ENCODE data around the gene NDUFS8.
A peak's percentile ranks its signal among the peaks of the same experiment; 100 is the strongest.

NDUFS8 gene

GRCh38 chr11:68010090-68011041 is 20.1 kb upstream of the NDUFS8 start, which contains the start of gene ALDH3B1:
ALDH3B1 (plus strand) TSS chr11:68010327; CDS start chr11:68015298, 4,971 bp downstream.
- no peak within 1 kb of the TSS for H4K5ac ChIP-seq (ENCODE audit: low read length)
- no peak within 1 kb of the TSS for H2BK5ac ChIP-seq (ENCODE audit: low read length)
- peak within 1 kb of the TSS; percentile 30 for H3K9ac ChIP-seq (ENCODE audit: low read length)
- no peak within 1 kb of the TSS for H3K23ac ChIP-seq (ENCODE audit: low read length)
- H3K27me3 ChIP-seq (ENCODE audit: insufficient read depth, low read length, poor library complexity) = no peaks in the 10 kb centered on the region
- peak within 1 kb of the TSS; percentile 2 for H4K8ac ChIP-seq (ENCODE audit: low read depth, low read length)
- no peak within 1 kb of the TSS for H3K18ac ChIP-seq (ENCODE audit: low read length)
- no peaks in the 10 kb centered on the region for H3K36me3 ChIP-seq (ENCODE audit: control insufficient read depth, insufficient read depth, low read length)
- DNase-seq = peak; percentile 71
- H3K4me2 ChIP-seq (ENCODE audit: low read length) = no peak within 1 kb of the TSS
- peak within 1 kb of the TSS; percentile 11 for H3K56ac ChIP-seq (ENCODE audit: low read length)
- H3K4me3 ChIP-seq (ENCODE audit: low read length) = no peak within 1 kb of the TSS
- no peaks in the 10 kb centered on the region for H3K79me1 ChIP-seq (ENCODE audit: low read length)
- no peak within 1 kb of the TSS for H3K27ac ChIP-seq (ENCODE audit: low read depth, low read length)
- no peak within 1 kb of the TSS for H3K4ac ChIP-seq (ENCODE audit: low read depth, low read length)
- no peaks in the 10 kb centered on the region for H3K79me2 ChIP-seq (ENCODE audit: control insufficient read depth, insufficient read depth, low read length)
- no peak within 1 kb of the TSS for H2AK5ac ChIP-seq (ENCODE audit: low read length)
- WGBS (ENCODE audit: extremely low coverage, insufficient coverage, low lambda C conversion rate) = no CpG with 5 or more reads among the region's 33 CpGs
- no peak within 1 kb of the TSS for H2BK15ac ChIP-seq (replicated peaks; ENCODE audit: low read depth)
- H2BK120ac ChIP-seq (ENCODE audit: low read depth, low read length) = no peak within 1 kb of the TSS
- no peaks in the 10 kb centered on the region for H3K4me1 ChIP-seq (ENCODE audit: control insufficient read depth, low read depth, low read length)

- DNase-seq = no peak
- Histone ChIP-seq H2BK5ac (ENCODE audit: low read length) (no peak overlapping the region), H2AK5ac (ENCODE audit: low read length) (no peak overlapping the region), H2BK15ac (replicated peaks; ENCODE audit: low read depth) (no peak overlapping the region), H3K4me2 (ENCODE audit: low read length) (no peak overlapping the region), H3K27ac (ENCODE audit: low read depth, low read length) (no peak overlapping the region), H3K23ac (ENCODE audit: low read length) (no peak overlapping the region), H3K56ac (ENCODE audit: low read length) (no peak overlapping the region), H3K79me2 (ENCODE audit: control insufficient read depth, insufficient read depth, low read length) (no peaks in the 10 kb centered on the region), H3K36me3 (ENCODE audit: control insufficient read depth, insufficient read depth, low read length) (no peaks in the 10 kb centered on the region), H4K5ac (ENCODE audit: low read length) (no peak overlapping the region), H3K4me1 (ENCODE audit: control insufficient read depth, low read depth, low read length) (no peaks in the 10 kb centered on the region), H2BK120ac (ENCODE audit: low read depth, low read length) (no peak overlapping the region), H3K18ac (ENCODE audit: low read length) (no peak overlapping the region), H3K4ac (ENCODE audit: low read depth, low read length) (no peak overlapping the region), H3K9ac (ENCODE audit: low read length) (no peak overlapping the region), H3K4me3 (ENCODE audit: low read length) (no peak overlapping the region), H3K27me3 (ENCODE audit: insufficient read depth, low read length, poor library complexity) (no peaks in the 10 kb centered on the region), H4K8ac (ENCODE audit: low read depth, low read length) (no peak overlapping the region), H3K79me1 (ENCODE audit: low read length) (no peaks in the 10 kb centered on the region)
- WGBS (ENCODE audit: extremely low coverage, insufficient coverage, low lambda C conversion rate) = no CpG with 5 or more reads among the region's 16 CpGs
Observed at GRCh38 chr11:68011051-68011943, 19.2 kb upstream of the NDUFS8 start.

- DNase-seq = no peak
- no peaks in the 10 kb centered on the region for H3K27me3 ChIP-seq (ENCODE audit: insufficient read depth, low read length, poor library complexity)
Observed at GRCh38 chr11:68012044-68012842, 18.2 kb upstream of the NDUFS8 start.

GRCh38 chr11:68012843-68013610 is 17.5 kb upstream of the NDUFS8 start:
- no peak overlapping the region for H2BK5ac ChIP-seq (ENCODE audit: low read length)
- H4K8ac ChIP-seq (ENCODE audit: low read depth, low read length) = no peak overlapping the region
- no peak overlapping the region for H3K9ac ChIP-seq (ENCODE audit: low read length)
- no peak overlapping the region for H4K5ac ChIP-seq (ENCODE audit: low read length)
- H3K79me1 ChIP-seq (ENCODE audit: low read length) = no peaks in the 10 kb centered on the region
- no peak overlapping the region for H3K18ac ChIP-seq (ENCODE audit: low read length)
- H3K36me3 ChIP-seq (ENCODE audit: control insufficient read depth, insufficient read depth, low read length) = no peaks in the 10 kb centered on the region
- H3K56ac ChIP-seq (ENCODE audit: low read length) = no peak overlapping the region
- H3K27ac ChIP-seq (ENCODE audit: low read depth, low read length) = no peak overlapping the region
- H3K79me2 ChIP-seq (ENCODE audit: control insufficient read depth, insufficient read depth, low read length) = no peaks in the 10 kb centered on the region
- H3K27me3 ChIP-seq (ENCODE audit: insufficient read depth, low read length, poor library complexity) = no peaks in the 10 kb centered on the region
- WGBS (ENCODE audit: extremely low coverage, insufficient coverage, low lambda C conversion rate) = no CpG with 5 or more reads among the region's 16 CpGs
- H2BK15ac ChIP-seq (replicated peaks; ENCODE audit: low read depth) = no peak overlapping the region
- no peak overlapping the region for H3K23ac ChIP-seq (ENCODE audit: low read length)
- no peak overlapping the region for H3K4me2 ChIP-seq (ENCODE audit: low read length)
- no peak overlapping the region for H3K4me3 ChIP-seq (ENCODE audit: low read length)
- no peak overlapping the region for H2BK120ac ChIP-seq (ENCODE audit: low read depth, low read length)
- peak; percentile 66 for DNase-seq
- no peak overlapping the region for H2AK5ac ChIP-seq (ENCODE audit: low read length)
- H3K4me1 ChIP-seq (ENCODE audit: control insufficient read depth, low read depth, low read length) = no peaks in the 10 kb centered on the region
- H3K4ac ChIP-seq (ENCODE audit: low read depth, low read length) = no peak overlapping the region

More at GRCh38 chr11:68012044-68012842, 18.2 kb upstream of the NDUFS8 start:
- Histone ChIP-seq H3K4me2 (ENCODE audit: low read length) (no peak overlapping the region), H3K79me1 (ENCODE audit: low read length) (no peaks in the 10 kb centered on the region), H3K4me3 (ENCODE audit: low read length) (no peak overlapping the region), H3K9ac (ENCODE audit: low read length) (no peak overlapping the region), H3K4me1 (ENCODE audit: control insufficient read depth, low read depth, low read length) (no peaks in the 10 kb centered on the region), H2BK120ac (ENCODE audit: low read depth, low read length) (no peak overlapping the region), H3K36me3 (ENCODE audit: control insufficient read depth, insufficient read depth, low read length) (no peaks in the 10 kb centered on the region), H2BK15ac (replicated peaks; ENCODE audit: low read depth) (no peak overlapping the region), H3K4ac (ENCODE audit: low read depth, low read length) (no peak overlapping the region), H4K8ac (ENCODE audit: low read depth, low read length) (no peak overlapping the region), H3K27ac (ENCODE audit: low read depth, low read length) (no peak overlapping the region), H3K56ac (ENCODE audit: low read length) (no peak overlapping the region), H3K18ac (ENCODE audit: low read length) (no peak overlapping the region), H2BK5ac (ENCODE audit: low read length) (no peak overlapping the region), H3K79me2 (ENCODE audit: control insufficient read depth, insufficient read depth, low read length) (no peaks in the 10 kb centered on the region), H4K5ac (ENCODE audit: low read length) (no peak overlapping the region), H3K23ac (ENCODE audit: low read length) (no peak overlapping the region), H2AK5ac (ENCODE audit: low read length) (no peak overlapping the region)
- no CpG with 5 or more reads among the region's 17 CpGs for WGBS (ENCODE audit: extremely low coverage, insufficient coverage, low lambda C conversion rate)
